ENCODE results near the gene RRAGC.

The RRAGC gene

DNA sequence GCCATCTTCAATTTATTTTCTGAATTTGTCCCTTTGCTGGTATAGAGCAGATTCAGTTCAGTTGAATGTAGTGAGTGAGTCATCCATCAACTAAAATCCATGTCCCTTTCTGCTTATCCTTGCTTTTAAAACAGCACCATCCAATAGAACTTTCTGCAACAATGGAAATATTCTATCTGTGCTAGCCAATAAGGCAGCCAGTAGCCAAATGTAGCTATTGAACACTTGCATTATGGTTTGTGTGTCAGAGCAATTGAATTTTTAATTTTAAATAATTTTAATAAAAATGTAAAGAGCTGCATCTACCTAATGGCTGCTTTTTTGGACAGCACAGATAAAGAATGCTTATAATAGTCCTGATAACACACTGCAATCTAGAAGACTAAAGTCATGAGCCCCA is 21.9 kb upstream of the RRAGC start, which contains the start of gene GJA9:
GJA9 (minus strand) TSS at position 101 of the 400 bp plus-strand sequence. CDS start 5,489 bp downstream, outside the sequence.
- Histone ChIP-seq H3K27me3 (ENCODE audit: control insufficient read depth in 1 of 2, insufficient read depth in 2 of 2, low read length in 2 of 2) (no peaks in the 10 kb centered on the region), H3K36me3 (ENCODE audit: insufficient read depth, low read length) (no peaks in the 10 kb centered on the region), H3K9ac (ENCODE audit: low read length) (no peak within 1 kb of the TSS), H3K4me3 (ENCODE audit: low read depth in 1 of 2, low read length in 2 of 2) (no peak within 1 kb of the TSS), H3K9me3 (ENCODE audit: low read length) (no peaks in the 10 kb centered on the region), H3K27ac (ENCODE audit: low read depth, low read length) (no peak within 1 kb of the TSS), H3K4me1 (ENCODE audit: insufficient read depth, low read length) (no peaks in the 10 kb centered on the region)

DNA sequence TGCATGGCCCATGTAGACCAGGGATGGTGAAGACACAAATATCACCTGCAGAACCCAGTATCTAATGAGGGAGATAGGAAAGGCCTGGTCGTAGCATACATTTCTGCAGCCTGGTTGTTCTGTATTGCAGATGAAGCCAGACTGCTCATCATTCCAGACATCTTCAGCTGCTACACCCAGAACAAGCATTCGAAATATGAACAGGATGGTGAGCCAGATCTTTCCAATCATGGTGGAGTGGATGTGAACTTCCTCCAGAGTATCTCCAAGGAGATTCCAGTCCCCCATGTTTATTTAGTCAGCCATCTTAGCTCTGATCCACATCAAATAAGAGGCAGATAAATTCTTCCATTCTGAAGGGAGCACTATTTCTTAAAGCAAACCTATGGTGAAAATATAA is 16.2 kb upstream of the RRAGC start:
- Histone ChIP-seq H3K27me3 (ENCODE audit: control insufficient read depth in 1 of 2, insufficient read depth in 2 of 2, low read length in 2 of 2) (no peaks in the 10 kb centered on the region), H3K9ac (ENCODE audit: low read length) (no peak overlapping the region), H3K4me3 (ENCODE audit: low read depth in 1 of 2, low read length in 2 of 2) (no peak overlapping the region), H3K36me3 (ENCODE audit: insufficient read depth, low read length) (no peaks in the 10 kb centered on the region), H3K27ac (ENCODE audit: low read depth, low read length) (no peak overlapping the region), H3K4me1 (ENCODE audit: insufficient read depth, low read length) (peaks cover 11% of the 10 kb centered on the region), H3K9me3 (ENCODE audit: low read length) (no peaks in the 10 kb centered on the region)

- no peaks in the 10 kb centered on the region for H3K9me3 ChIP-seq (ENCODE audit: low read length)
- no peaks in the 10 kb centered on the region for H3K27me3 ChIP-seq (ENCODE audit: control insufficient read depth in 1 of 2, insufficient read depth in 2 of 2, low read length in 2 of 2)
- peak within 1 kb of the TSS; percentile 85 for H3K9ac ChIP-seq (ENCODE audit: low read length)
- no peaks in the 10 kb centered on the region for H3K36me3 ChIP-seq (ENCODE audit: insufficient read depth, low read length)
- H3K27ac ChIP-seq (ENCODE audit: low read depth, low read length), result peak within 1 kb of the TSS; percentile 85
- peak within 1 kb of the TSS; percentile 85 to 99 for H3K4me3 ChIP-seq (ENCODE audit: low read depth in 1 of 2, low read length in 2 of 2)
- peaks cover 11% of the 10 kb centered on the region for H3K4me1 ChIP-seq (ENCODE audit: insufficient read depth, low read length)
Measured at GRCh38 chr1:38873027-38873969, 13.7 kb upstream of the RRAGC start, which contains the start of gene MYCBP. MYCBP (minus strand) TSS chr1:38873348; CDS start chr1:38873305, 43 bp downstream.

- H3K4me1 ChIP-seq (ENCODE audit: insufficient read depth, low read length), result peaks cover 11% of the 10 kb centered on the region
- peak overlapping the region; percentile 9 for H3K9ac ChIP-seq (ENCODE audit: low read length)
- no peaks in the 10 kb centered on the region for H3K27me3 ChIP-seq (ENCODE audit: control insufficient read depth in 1 of 2, insufficient read depth in 2 of 2, low read length in 2 of 2)
- H3K36me3 ChIP-seq (ENCODE audit: insufficient read depth, low read length), result no peaks in the 10 kb centered on the region
- H3K4me3 ChIP-seq (ENCODE audit: low read depth in 1 of 2, low read length in 2 of 2), result peak overlapping the region; percentile 85 to 99
- no peaks in the 10 kb centered on the region for H3K9me3 ChIP-seq (ENCODE audit: low read length)
- peak overlapping the region; percentile 85 for H3K27ac ChIP-seq (ENCODE audit: low read depth, low read length)
Measured at GRCh38 chr1:38872401-38873026, 12.9 kb upstream of the RRAGC start.

DNA sequence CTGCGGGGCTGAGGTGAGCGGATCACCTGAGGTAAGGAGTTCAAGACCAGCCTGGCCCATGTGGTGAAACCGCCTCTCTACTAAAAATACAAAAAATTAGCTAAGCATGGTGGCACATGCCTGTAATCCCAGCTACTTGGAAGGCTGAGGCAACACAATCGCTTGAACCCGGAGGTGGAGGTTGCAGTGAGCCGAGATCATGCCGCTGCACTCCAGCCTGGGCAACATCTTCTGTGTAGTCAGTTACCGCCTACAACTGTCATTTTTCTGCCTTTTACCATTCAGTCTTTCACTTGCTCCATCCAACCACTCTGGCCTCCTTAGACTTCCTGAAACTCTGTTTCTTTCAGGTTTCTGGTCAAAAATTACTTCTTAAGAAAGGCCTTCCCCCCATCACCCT is 11.4 kb upstream of the RRAGC start:
- peaks cover 11% of the 10 kb centered on the region for H3K4me1 ChIP-seq (ENCODE audit: insufficient read depth, low read length)
- H3K9ac ChIP-seq (ENCODE audit: low read length), result no peak overlapping the region

GRCh38 chr1:38867208-38867607 is 7.6 kb upstream of the RRAGC start:
- Histone ChIP-seq H3K9me3 (ENCODE audit: low read length) (no peaks in the 10 kb centered on the region), H3K27me3 (ENCODE audit: control insufficient read depth in 1 of 2, insufficient read depth in 2 of 2, low read length in 2 of 2) (no peaks in the 10 kb centered on the region), H3K4me1 (ENCODE audit: insufficient read depth, low read length) (peaks cover 11% of the 10 kb centered on the region), H3K36me3 (ENCODE audit: insufficient read depth, low read length) (no peaks in the 10 kb centered on the region), H3K4me3 (ENCODE audit: low read depth in 1 of 2, low read length in 2 of 2) (no peak overlapping the region), H3K9ac (ENCODE audit: low read length) (no peak overlapping the region), H3K27ac (ENCODE audit: low read depth, low read length) (no peak overlapping the region)

More for the DNA sequence above, 11.4 kb upstream of the RRAGC start:
- H3K4me3 ChIP-seq (ENCODE audit: low read depth in 1 of 2, low read length in 2 of 2), result no peak overlapping the region
- H3K27me3 ChIP-seq (ENCODE audit: control insufficient read depth in 1 of 2, insufficient read depth in 2 of 2, low read length in 2 of 2), result no peaks in the 10 kb centered on the region
- no peaks in the 10 kb centered on the region for H3K36me3 ChIP-seq (ENCODE audit: insufficient read depth, low read length)
- no peak overlapping the region for H3K27ac ChIP-seq (ENCODE audit: low read depth, low read length)
- no peaks in the 10 kb centered on the region for H3K9me3 ChIP-seq (ENCODE audit: low read length)

DNA sequence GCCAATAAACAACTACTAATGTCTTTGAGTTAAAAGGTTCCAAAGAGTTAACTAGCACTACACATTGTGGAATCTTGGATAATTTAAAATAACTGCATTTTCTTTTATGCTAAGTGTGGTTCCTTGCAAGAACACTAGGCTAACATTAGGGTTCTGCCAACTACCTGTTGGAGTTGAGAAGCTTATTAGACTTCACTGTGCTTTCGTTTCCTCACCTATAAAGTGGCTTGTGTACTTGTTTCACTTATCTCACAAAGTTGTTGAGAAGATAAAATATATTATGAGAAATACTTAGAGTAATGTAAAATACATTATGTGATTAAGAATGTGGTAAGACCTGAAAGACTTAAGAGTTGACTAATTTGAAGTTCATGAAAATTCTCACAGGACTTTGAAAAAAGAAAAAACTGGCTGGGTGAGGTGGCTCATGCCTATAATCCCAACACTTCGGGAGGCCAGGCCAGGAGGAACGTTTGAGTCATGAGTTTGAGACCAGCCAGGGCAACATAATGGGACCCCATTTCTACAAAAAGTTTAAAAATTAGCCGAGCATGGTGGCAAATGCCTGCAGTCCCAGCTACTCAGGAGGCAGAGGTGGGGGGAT is 5.6 kb upstream of the RRAGC start:
- H3K27ac ChIP-seq (ENCODE audit: low read depth, low read length), result no peak overlapping the region
- H3K27me3 ChIP-seq (ENCODE audit: control insufficient read depth in 1 of 2, insufficient read depth in 2 of 2, low read length in 2 of 2), result no peaks in the 10 kb centered on the region
- no peak overlapping the region for H3K4me3 ChIP-seq (ENCODE audit: low read depth in 1 of 2, low read length in 2 of 2)
- H3K9ac ChIP-seq (ENCODE audit: low read length), result no peak overlapping the region
- peaks cover 22% of the 10 kb centered on the region for H3K4me1 ChIP-seq (ENCODE audit: insufficient read depth, low read length)
- H3K36me3 ChIP-seq (ENCODE audit: insufficient read depth, low read length), result no peaks in the 10 kb centered on the region
- no peaks in the 10 kb centered on the region for H3K9me3 ChIP-seq (ENCODE audit: low read length)

GRCh38 chr1:38860454-38860795 is 853 bp upstream of the RRAGC start:
- Histone ChIP-seq H3K4me1 (ENCODE audit: insufficient read depth, low read length) (peaks cover 22% of the 10 kb centered on the region), H3K36me3 (ENCODE audit: insufficient read depth, low read length) (peaks cover 4% of the 10 kb centered on the region), H3K9me3 (ENCODE audit: low read length) (no peaks in the 10 kb centered on the region), H3K9ac (ENCODE audit: low read length) (peak overlapping the region; percentile 96), H3K4me3 (ENCODE audit: low read depth in 1 of 2, low read length in 2 of 2) (peak overlapping the region; percentile 94 to 100), H3K27me3 (ENCODE audit: control insufficient read depth in 1 of 2, insufficient read depth in 2 of 2, low read length in 2 of 2) (no peaks in the 10 kb centered on the region), H3K27ac (ENCODE audit: low read depth, low read length) (peak overlapping the region; percentile 95)

GRCh38 chr1:38858833-38859560 is 575 bp downstream of the RRAGC start:
- peak overlapping the region; percentile 46 for H3K9ac ChIP-seq (ENCODE audit: low read length)
- no peaks in the 10 kb centered on the region for H3K9me3 ChIP-seq (ENCODE audit: low read length)
- H3K27ac ChIP-seq (ENCODE audit: low read depth, low read length), result peak overlapping the region; percentile 83
- H3K36me3 ChIP-seq (ENCODE audit: insufficient read depth, low read length), result peaks cover 8% of the 10 kb centered on the region
- peak overlapping the region; percentile 88 to 96 for H3K4me3 ChIP-seq (ENCODE audit: low read depth in 1 of 2, low read length in 2 of 2)
- no peaks in the 10 kb centered on the region for H3K27me3 ChIP-seq (ENCODE audit: control insufficient read depth in 1 of 2, insufficient read depth in 2 of 2, low read length in 2 of 2)
- peaks cover 21% of the 10 kb centered on the region for H3K4me1 ChIP-seq (ENCODE audit: insufficient read depth, low read length)

GRCh38 chr1:38852780-38853179 is 6.8 kb downstream of the RRAGC start:
- Histone ChIP-seq H3K4me1 (ENCODE audit: insufficient read depth, low read length) (peaks cover 3% of the 10 kb centered on the region), H3K9me3 (ENCODE audit: low read length) (no peaks in the 10 kb centered on the region), H3K9ac (ENCODE audit: low read length) (no peak overlapping the region), H3K27ac (ENCODE audit: low read depth, low read length) (no peak overlapping the region), H3K4me3 (ENCODE audit: low read depth in 1 of 2, low read length in 2 of 2) (no peak overlapping the region), H3K27me3 (ENCODE audit: control insufficient read depth in 1 of 2, insufficient read depth in 2 of 2, low read length in 2 of 2) (no peaks in the 10 kb centered on the region), H3K36me3 (ENCODE audit: insufficient read depth, low read length) (peaks cover 42% of the 10 kb centered on the region)

DNA sequence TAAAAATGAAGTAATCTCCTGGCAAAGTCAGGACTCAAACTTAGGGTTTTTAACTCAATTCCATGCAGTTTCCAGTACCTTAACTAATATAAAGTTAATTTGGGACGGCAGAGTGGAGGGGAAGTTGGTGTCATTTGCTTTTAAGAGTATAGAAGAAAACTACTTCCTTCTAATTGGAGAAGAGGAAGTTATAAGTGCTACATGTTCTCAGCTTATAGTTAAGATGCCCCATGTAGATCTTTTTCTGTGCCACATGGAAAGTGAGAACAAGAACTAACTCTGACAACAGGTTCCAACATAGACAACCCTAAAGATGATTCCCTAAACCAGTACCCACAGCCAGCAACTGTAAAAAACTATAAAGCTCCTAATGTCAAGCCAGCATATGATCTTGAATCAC is 11.5 kb downstream of the RRAGC start:
- peaks cover 3% of the 10 kb centered on the region for H3K4me1 ChIP-seq (ENCODE audit: insufficient read depth, low read length)
- H3K27me3 ChIP-seq (ENCODE audit: control insufficient read depth in 1 of 2, insufficient read depth in 2 of 2, low read length in 2 of 2), result no peaks in the 10 kb centered on the region
- no peak overlapping the region for H3K4me3 ChIP-seq (ENCODE audit: low read depth in 1 of 2, low read length in 2 of 2)
- H3K27ac ChIP-seq (ENCODE audit: low read depth, low read length), result no peak overlapping the region
- H3K9ac ChIP-seq (ENCODE audit: low read length), result no peak overlapping the region
- no peaks in the 10 kb centered on the region for H3K9me3 ChIP-seq (ENCODE audit: low read length)
- peaks cover 60% of the 10 kb centered on the region for H3K36me3 ChIP-seq (ENCODE audit: insufficient read depth, low read length)

All from muscle layer of colon (tissue), 2 donors.